Panc1 (cell line): ENCODE results near the gene ADGRF5. TPM values are rescaled to one million over a fixed set of nuclear protein-coding genes. Genes with fewer than 3 reads are reported as not detected.

Experiments
- ATAC-seq: fragments of 200-7000 bp; cut with Tn5 transposase; 2 replicates; pipeline ENCODE4 v1.9.1; 2020; ENCODE audit warnings: mild to moderate bottlenecking, moderate library complexity
- BruUV-seq: library from RNA; stranded (reverse); fragments of 400-500 nt; replicated peaks from 2 replicates; lab custom pipeline; 2021; lab: Mats Ljungman, UMichigan
- CTCF ChIA-PET: fragments of 300-600 bp; sonication (Branson Sonifier 250); formaldehyde crosslinking; loops from one replicate; lab custom pipeline; 2022; ENCODE audit warnings: antibody characterized with exemption; lab: Charles Lee
- POLR2A ChIA-PET: fragments of 300-600 bp; sonication (Branson Sonifier 250); formaldehyde crosslinking; loops from one replicate; lab custom pipeline; 2022; ENCODE audit warnings: antibody characterized with exemption; lab: Charles Lee
- DNase-seq: peaks from one replicate; pipeline ENCODE4 v3.0.0-alpha.2; 2010; ENCODE audit warnings: low read depth, low spot score
- H3K27ac ChIP-seq: 2 replicates; pipeline ENCODE4 v1.5.1; 2011; ENCODE audit warnings: mild to moderate bottlenecking, low read length, inconsistent platforms
- H3K27me3 ChIP-seq: fragments of 200-500 bp; sonication (Bioruptor generic); 2 replicates; pipeline ENCODE4 v1.6.0; 2014; ENCODE audit warnings: low read length, inconsistent platforms; ENCODE audit not compliant: control insufficient read depth, insufficient read depth
- H3K36me3 ChIP-seq: fragments of 200-500 bp; sonication (Bioruptor generic); 2 replicates; pipeline ENCODE4 v1.5.1; 2014; ENCODE audit warnings: inconsistent platforms, mild to moderate bottlenecking, low read length, moderate library complexity; ENCODE audit not compliant: control insufficient read depth, insufficient read depth
- H3K4me1 ChIP-seq: 2 replicates; pipeline ENCODE4 v1.5.1; 2011; ENCODE audit warnings: inconsistent platforms, mild to moderate bottlenecking, low read length, moderate library complexity; ENCODE audit not compliant: control insufficient read depth, insufficient read depth
- H3K4me3 ChIP-seq, 2 experiments: 2 replicates each; pipeline ENCODE4 v1.5.1; 2011 to 2012; ENCODE audit warnings: low read depth in 2 of 2, low read length in 2 of 2, mild to moderate bottlenecking in 2 of 2, inconsistent platforms in 1 of 2, moderate library complexity in 1 of 2
- H3K9me3 ChIP-seq: fragments of 200-500 bp; sonication (Bioruptor generic); 2 replicates; pipeline ENCODE4 v1.5.1; 2014; ENCODE audit warnings: low read depth, mild to moderate bottlenecking, inconsistent platforms, low read length, moderate library complexity; ENCODE audit not compliant: control insufficient read depth, insufficient read depth
- CTCF ChIP-seq: fragments of 450-650 bp; IDR thresholded peaks from 2 replicates; pipeline ENCODE4 v1.5.1; 2017; ENCODE audit warnings: mild to moderate bottlenecking
- POLR2AphosphoS5 ChIP-seq: IDR thresholded peaks from 2 replicates; pipeline ENCODE4 v1.6.1; 2012; ENCODE audit warnings: mild to moderate bottlenecking, low read depth, low read length, moderate library complexity
- SIN3A ChIP-seq: IDR thresholded peaks from 2 replicates; pipeline ENCODE4 v1.6.1; 2012; ENCODE audit warnings: low read depth, mild to moderate bottlenecking, low read length, moderate library complexity, borderline replicate concordance; ENCODE audit not compliant: insufficient read depth
- TCF7L2 ChIP-seq: IDR thresholded peaks from 2 replicates; pipeline ENCODE4 v1.6.1; 2011; ENCODE audit warnings: mild to moderate bottlenecking, low read depth, low read length, inconsistent platforms
- in situ Hi-C: cut with HindIII; loops from 2 replicates; pipeline ENCODE4 v1.10.0; 2016; ENCODE audit warnings: low sequenced_read_pairs, low pct_unique_long_range_greater_than_20kb
- intact Hi-C: fragments of 100-400 bp; cut with micrococcal nuclease; formaldehyde crosslinking; loops from one replicate; pipeline ENCODE4 v1.10.0; 2022; ENCODE audit not compliant: unreplicated experiment
- total RNA-seq: library from RNA; stranded (reverse); gene quantifications from one replicate; pipeline ENCODE4 v1.2.1, GENCODE V29; 2021; ENCODE audit not compliant: unreplicated experiment
- TF ChIP-seq, protein P1 (sequence below), 2 experiments: IDR thresholded peaks; 2 replicates each; pipeline ENCODE4 v1.6.1; 2011 to 2012; ENCODE audit warnings: low read depth in 2 of 2, control low read depth in 1 of 2, low read length in 1 of 2, mild to moderate bottlenecking in 1 of 2, moderate library complexity in 1 of 2; ENCODE audit not compliant: insufficient read depth in 1 of 2

Gene ADGRF5
- total RNA-seq, 1 experiment from 2014 or later = 0.18 TPM

- H3K9me3 ChIP-seq = no peaks in the 10 kb centered on the region
- ChIA-PET CTCF (no interaction called here), POLR2A (no interaction called here)
- intact Hi-C loops = no loop called here
- no peaks in the 10 kb centered on the region for H3K4me1 ChIP-seq
- in situ Hi-C loops = no loop called here
- DNase-seq (no peak), ATAC-seq (no peak)
- no peaks in the 10 kb centered on the region; the same call in none of the 2 replicates for H3K27me3 ChIP-seq
- H3K4me3 ChIP-seq = no peak overlapping the region
- BruUV-seq = no TSS peak
- H3K27ac ChIP-seq = no peak overlapping the region
- no peak for TF ChIP-seq SIN3A
- no peaks in the 10 kb centered on the region for H3K36me3 ChIP-seq
These were observed 46.1 kb upstream of the ADGRF5 start for GRCh38 chr6:46967826-46968349.

DNA sequence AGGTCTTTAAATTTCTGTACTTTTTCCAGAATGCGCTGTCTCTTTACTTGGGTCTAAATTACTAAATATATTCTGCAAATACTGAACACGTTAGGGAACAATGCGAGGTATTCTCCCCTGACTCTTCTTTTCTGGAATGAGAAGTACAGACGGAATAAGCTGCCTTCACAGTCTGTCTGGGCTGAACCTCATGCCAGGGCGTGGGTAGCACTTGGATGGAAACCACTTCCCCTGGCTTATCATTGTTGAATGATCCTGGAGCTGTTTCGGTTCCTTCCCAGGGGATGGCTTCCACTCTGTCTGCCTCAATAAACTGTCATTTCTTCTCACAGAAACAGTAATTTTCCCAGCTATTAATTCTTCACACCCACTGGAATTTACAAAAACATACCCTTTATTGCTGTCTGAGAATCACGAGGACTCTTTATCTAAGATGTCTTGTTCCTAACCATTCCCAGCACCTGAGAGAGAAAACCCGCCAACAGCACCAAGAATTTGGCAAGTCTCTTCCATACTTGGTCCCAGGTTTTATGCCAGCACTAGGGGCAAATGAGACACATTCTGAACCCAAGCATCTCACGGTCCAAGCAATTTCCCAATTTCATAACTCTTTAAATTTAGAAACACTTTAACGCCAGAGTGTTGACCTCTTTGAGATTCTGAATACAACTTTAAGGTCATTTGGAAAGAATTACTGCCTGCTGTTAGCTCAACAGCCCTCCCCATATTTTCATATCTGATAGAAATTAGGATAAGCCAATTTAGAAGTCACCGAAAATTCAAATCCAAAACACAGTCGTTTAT is 43.2 kb upstream of the ADGRF5 start:
- BruUV-seq = no TSS peak

More for the DNA sequence above, 43.2 kb upstream of the ADGRF5 start:
- no peaks in the 10 kb centered on the region for H3K36me3 ChIP-seq
- no peaks in the 10 kb centered on the region for H3K4me1 ChIP-seq
- POLR2A ChIA-PET = no interaction called here
- CTCF ChIA-PET = no interaction called here
- no peaks in the 10 kb centered on the region for H3K9me3 ChIP-seq
- H3K4me3 ChIP-seq = no peak overlapping the region
- in situ Hi-C loops (no loop called here), intact Hi-C loops (no loop called here)
- TF ChIP-seq CTCF (no peak), SIN3A (no peak), POLR2AphosphoS5 (no peak), TCF7L2 (no peak)
- TF ChIP-seq, protein P1, sequence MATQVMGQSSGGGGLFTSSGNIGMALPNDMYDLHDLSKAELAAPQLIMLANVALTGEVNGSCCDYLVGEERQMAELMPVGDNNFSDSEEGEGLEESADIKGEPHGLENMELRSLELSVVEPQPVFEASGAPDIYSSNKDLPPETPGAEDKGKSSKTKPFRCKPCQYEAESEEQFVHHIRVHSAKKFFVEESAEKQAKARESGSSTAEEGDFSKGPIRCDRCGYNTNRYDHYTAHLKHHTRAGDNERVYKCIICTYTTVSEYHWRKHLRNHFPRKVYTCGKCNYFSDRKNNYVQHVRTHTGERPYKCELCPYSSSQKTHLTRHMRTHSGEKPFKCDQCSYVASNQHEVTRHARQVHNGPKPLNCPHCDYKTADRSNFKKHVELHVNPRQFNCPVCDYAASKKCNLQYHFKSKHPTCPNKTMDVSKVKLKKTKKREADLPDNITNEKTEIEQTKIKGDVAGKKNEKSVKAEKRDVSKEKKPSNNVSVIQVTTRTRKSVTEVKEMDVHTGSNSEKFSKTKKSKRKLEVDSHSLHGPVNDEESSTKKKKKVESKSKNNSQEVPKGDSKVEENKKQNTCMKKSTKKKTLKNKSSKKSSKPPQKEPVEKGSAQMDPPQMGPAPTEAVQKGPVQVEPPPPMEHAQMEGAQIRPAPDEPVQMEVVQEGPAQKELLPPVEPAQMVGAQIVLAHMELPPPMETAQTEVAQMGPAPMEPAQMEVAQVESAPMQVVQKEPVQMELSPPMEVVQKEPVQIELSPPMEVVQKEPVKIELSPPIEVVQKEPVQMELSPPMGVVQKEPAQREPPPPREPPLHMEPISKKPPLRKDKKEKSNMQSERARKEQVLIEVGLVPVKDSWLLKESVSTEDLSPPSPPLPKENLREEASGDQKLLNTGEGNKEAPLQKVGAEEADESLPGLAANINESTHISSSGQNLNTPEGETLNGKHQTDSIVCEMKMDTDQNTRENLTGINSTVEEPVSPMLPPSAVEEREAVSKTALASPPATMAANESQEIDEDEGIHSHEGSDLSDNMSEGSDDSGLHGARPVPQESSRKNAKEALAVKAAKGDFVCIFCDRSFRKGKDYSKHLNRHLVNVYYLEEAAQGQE (IDR thresholded peaks at IDR 0.05; ENCODE audit: insufficient read depth in 1 of 2, low read depth in 2 of 2, low read length in 1 of 2) = no peak
- DNase-seq (no peak), ATAC-seq (no peak)
- no peaks in the 10 kb centered on the region; the same call in none of the 2 replicates for H3K27me3 ChIP-seq
- H3K27ac ChIP-seq = no peak overlapping the region
